ENCODE measurements around the gene LRRFIP2. TPM values are rescaled to one million over a fixed set of nuclear protein-coding genes. Genes with fewer than 3 reads are reported as not detected.
A peak's percentile ranks its signal among the peaks of the same experiment; 100 is the strongest.
"Not testable (repeated sequence)": the region's sequence is repeated elsewhere in the genome, so short reads cannot be mapped to it uniquely, and the experiment has no call there.

Gene LRRFIP2
- total RNA-seq, 1 donor from 2014 or later, result 60.1 TPM

DNA sequence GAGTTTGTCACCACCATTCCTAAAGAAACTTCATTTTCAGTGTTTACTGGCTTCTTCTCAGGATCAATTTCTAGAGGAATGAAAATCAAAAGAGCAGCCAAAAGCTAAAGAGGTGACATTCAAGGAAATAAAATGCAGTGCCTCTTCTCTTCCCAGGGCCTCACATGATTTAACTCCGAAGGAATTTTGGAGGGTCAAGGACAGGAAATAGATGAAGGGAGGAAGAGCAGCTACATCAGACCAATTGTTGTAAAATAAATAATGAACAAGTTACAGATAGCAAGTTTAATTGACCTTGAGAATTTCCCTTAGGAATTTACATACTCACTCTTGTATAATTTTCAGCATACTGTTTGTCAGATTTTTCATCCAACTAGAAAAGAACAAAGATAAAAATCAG, 78.1 kb downstream of the LRRFIP2 start:
- DNase-seq (ENCODE audit: low spot score) (no peak), ATAC-seq (no peak)
- intact Hi-C loops (cut with DNase I), result no loop called here

DNA sequence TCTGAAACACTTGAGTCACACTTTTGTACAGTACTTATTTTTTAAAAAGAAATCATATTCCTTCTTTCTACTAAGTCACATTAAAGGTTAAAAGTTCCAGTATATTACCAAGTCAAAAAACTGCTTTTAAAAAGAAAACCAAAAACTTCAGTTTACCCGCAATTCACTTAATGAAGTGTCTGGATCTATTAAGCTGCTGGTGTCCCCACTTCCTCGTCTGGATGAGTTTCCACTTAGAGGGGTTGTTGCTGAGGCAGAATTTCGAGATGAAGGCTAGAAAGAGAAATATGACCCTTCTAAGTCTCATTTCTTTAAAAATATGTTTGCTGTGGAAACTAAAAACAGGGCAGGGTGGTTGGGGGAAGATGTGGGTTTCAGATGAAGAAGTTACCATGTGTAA, 79.7 kb downstream of the LRRFIP2 start:
- intact Hi-C loops (cut with DNase I), result no loop called here
- DNase-seq (ENCODE audit: low spot score) (no peak), ATAC-seq (no peak)

DNA sequence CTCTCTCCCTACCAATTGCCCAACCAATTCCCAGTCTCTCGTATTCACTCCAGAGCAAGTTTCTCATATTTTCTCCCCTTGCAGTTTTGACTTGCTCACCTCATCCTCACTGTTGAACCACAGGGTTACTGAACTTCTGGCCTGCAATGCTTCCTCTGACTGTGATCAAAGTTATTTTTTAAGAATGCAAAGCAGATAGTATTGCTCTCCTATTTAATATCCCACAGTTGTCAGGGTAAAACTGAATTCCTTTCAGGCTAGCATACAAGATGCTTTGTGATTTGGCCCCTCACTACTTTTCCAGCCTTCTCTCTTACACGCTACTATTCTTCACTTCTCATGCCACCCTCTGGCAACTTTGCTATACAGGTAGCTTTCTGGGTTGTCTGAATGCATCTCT, 80.9 kb downstream of the LRRFIP2 start:
- DNase-seq (ENCODE audit: low spot score), result no peak
- intact Hi-C loops (cut with DNase I), result no loop called here
- ATAC-seq, result no peak

DNA sequence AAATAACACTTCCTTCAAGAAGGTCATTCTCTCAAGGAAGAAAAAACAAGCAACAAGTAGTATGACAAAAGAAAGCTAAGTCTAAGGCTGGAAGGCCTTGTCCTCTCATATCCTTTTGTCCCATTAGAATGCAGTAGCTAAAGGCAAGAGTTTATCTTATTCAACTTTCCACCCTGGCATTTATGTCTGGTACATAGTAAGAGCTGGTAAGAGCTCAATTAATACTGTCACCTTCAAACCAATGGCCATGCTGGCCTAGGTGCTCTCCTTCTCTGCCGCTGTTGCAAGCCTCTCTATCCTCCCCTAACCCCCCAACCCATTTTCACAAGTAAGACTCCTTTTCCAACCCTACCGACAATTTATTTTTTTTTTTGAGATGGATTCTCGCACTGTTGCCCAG, 81.9 kb downstream of the LRRFIP2 start:
- ATAC-seq, result no peak
- no peak for DNase-seq (ENCODE audit: low spot score)
- intact Hi-C loops (cut with DNase I), result no loop called here

DNA sequence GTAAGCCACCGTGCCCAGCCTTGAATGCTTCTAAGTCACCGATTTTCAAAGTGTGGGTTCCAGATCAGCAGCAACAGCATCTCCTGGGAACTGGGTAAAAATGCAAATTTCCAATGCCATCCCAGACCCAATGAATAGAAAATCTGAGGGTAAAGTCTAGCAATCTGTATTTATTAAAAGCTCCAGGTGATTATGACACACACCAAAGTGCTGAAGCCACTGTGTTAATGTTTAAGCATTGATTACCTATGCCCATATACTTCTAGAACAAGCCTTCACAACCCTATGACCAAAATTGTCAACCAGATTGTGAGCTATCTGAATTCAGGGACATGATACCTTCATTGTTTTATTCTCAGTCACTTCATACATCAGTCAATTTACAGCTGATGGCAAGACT, 86.5 kb downstream of the LRRFIP2 start:
- intact Hi-C loops (cut with DNase I), result no loop called here
- DNase-seq (ENCODE audit: low spot score), result no peak

DNA sequence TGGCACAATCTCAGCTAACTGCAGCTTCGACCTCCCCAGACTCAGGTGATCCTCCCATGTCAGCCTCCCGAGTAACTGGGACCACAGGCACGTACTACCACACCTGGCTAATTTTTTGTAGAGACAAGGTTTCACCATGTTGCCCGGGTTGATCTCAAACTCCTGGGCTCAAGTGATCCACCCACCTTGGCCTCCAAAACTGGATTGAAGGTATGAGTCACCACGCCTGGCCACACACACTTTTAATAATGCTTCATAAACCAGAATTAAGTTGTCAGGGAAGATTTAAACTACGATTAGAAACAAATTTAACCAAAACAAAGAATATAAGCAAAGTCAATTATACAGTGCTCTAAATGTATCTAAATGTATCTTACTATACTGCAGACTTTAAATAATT, 87.5 kb downstream of the LRRFIP2 start:
- ATAC-seq, result no peak
- intact Hi-C loops (cut with DNase I), result no loop called here
- no peak for DNase-seq (ENCODE audit: low spot score)

More for the DNA sequence above, 86.5 kb downstream of the LRRFIP2 start:
- ATAC-seq, result no peak

DNA sequence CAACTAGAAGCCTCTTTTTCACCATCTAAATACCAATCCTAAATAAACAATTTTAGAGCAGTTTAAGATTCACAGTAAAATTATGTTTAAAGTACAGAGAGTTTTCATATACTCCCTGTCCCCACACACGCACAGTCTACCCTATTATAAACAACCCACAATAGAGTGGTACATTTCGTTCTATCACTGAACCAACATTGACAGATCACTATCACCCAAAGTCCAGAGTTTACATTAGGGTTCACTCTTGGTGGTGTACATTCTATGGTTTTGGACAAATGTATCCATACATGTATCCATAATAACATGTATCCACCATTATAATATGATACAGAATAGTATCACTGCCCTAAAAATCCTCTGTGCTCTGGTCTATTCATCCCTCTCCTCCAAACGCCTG, 92.1 kb downstream of the LRRFIP2 start:
- intact Hi-C loops (cut with DNase I), result no loop called here
- ATAC-seq (no peak), DNase-seq (ENCODE audit: low spot score) (no peak)

DNA sequence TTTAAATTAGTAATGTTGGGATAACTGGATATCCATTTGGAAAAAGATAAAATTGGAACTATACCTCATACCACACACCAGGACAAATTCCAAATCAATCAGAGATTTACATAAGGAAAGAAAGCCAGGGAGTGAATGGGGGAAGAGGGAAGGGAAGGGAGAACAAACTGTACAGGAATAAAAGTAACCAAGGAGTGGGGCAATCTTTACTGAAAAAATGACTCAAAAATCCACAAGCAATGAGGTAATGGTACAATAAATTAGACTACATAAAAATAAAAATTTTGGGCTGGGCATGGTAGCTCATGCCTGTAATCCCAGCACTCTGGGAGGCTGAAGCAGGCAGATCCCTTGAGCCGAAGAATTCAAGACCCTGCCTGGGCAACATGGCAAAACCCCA, 98.4 kb downstream of the LRRFIP2 start:
- ATAC-seq (no peak), DNase-seq (ENCODE audit: low spot score) (no peak)
- intact Hi-C loops (cut with DNase I), result no loop called here

DNA sequence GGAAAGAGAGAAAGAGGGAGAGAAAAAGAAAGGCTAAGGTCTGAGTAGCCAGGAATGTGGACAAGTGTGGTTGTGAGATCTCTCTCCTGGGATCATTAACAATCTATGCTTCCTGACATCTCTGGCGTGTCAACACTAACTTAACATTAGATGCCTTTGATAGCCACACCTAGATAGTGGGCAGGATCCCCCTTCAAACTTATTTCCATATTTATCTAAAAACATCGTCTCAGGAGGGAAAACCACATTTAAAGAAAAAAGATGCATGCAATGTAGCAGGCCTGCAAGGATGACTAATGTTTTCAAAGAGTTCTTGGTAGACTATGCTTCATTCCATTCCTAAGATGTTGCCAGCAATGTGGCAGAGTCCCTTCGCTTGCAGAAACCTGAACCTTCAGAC, 100.2 kb downstream of the LRRFIP2 start:
- intact Hi-C loops (cut with DNase I), result no loop called here
- ATAC-seq (no peak), DNase-seq (ENCODE audit: low spot score) (no peak)

DNA sequence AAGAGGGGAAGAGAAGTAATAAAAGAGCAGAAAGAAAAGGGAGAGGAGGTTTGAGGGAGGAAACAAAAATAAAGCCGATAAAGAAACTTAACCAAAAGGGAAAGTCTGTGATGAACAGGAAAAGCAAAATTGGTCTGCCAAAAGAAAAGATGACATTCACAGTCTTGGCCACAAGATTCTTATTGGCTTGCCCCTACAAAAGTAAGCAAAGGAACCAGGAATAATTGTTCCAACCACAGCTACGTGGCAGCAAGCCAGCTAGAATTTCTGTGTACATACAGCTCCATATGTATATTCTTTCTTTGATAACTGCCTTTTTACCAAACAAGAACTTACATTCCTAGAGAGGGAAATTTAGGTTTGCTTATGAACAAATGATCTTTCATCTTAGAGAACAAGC, 101.5 kb downstream of the LRRFIP2 start:
- DNase-seq (ENCODE audit: low spot score) (no peak), ATAC-seq (no peak)
- intact Hi-C loops (cut with DNase I), result no loop called here

DNA sequence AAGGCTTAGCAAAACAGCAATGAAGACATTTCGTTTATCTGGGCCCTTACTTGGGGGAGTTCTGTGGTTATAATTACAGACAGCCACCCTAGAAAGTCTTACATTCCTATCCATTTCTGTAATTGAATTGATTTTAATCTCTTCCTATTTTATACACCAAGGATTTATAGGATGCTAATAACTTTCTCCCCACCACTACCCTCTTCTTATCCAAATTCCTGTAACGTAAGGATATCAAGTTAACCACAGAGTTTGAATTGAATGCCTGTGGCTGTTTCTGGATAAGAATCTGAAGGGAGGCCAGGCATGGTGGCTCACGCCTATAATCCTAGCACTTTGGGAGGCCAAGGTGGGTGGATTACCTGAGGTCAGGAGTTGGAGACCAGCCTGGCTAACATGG, 102.5 kb downstream of the LRRFIP2 start:
- intact Hi-C loops (cut with DNase I), result no loop called here
- no peak for DNase-seq (ENCODE audit: low spot score)
- ATAC-seq, result no peak

DNA sequence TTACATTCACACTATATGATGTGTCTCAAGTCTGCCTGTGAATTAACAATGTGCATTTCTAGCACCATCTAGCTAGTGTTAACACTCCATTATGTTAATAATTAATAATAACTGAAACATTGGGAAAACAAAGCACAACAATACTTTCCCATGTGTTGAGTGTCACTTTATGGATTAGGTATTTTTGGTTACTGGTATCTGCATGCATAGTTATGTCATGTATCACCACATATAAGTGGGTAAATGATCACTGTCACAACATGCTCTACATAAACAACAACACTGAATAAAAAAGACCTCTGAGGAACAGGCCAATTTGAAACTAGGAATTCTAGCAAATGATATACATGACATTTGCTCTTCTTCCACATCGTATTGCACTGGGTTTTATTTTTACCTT, 106.4 kb downstream of the LRRFIP2 start:
- no peak for DNase-seq (ENCODE audit: low spot score)
- ATAC-seq, result no peak
- intact Hi-C loops (cut with DNase I), result no loop called here

DNA sequence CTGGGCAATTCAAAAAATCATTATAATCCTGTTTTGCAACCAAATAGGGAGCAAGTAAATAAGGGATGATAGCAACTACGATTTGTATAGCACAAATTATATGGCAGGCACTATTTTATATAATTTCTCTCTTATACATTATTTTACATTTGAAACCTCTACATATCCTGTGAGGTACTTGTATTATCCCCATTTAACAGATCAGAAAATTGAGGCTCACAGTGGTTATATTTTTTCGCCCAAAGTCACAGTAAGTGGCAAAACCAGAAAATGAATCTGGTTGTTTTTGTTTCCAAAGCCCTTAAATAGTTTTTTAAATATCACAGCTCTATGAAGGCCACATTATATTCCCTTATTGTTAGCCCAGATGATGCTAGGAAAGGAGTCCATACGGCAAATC, 106.8 kb downstream of the LRRFIP2 start:
- DNase-seq (ENCODE audit: low spot score) (no peak), ATAC-seq (no peak)
- intact Hi-C loops (cut with DNase I), result no loop called here

DNA sequence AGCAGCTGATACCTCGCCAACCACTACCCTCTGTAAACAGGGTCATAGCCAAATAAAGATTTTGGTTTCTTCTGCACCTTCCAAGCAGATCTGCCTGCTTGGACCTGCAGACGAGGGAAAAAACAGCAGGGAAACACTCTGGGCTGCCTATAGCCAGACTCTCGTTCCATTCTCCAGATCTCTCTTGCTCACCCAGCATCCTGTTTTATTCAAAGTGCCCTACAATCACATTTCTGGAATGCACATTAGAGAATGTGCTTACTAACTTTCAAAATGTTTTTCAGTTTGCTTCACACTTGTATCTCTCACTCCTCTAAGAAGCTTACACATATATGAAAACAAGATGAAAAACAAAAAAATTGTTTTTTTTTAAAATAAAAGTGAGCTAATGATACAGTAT, 109.6 kb downstream of the LRRFIP2 start:
- ATAC-seq, result no peak
- intact Hi-C loops (cut with DNase I), result no loop called here
- no peak for DNase-seq (ENCODE audit: low spot score)

DNA sequence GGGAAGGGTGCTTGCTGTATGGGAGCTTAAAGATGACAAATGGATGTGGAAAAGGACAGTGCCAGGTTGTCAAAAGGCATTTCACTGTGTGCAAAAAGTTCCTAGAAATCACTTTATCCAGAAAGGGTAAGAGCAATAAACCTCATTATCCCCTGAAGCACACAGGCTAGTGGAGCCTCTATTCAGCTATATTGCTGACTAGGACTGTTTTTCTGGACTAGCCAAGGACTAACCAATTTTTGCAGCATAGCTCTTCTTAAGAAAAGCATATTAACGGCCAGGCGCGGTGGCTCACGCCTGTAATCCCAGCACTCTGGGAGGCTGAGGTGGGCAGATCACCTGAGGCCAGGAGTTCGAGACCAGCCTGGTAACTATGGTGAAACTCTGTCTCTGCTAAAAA, 116.3 kb downstream of the LRRFIP2 start:
- ATAC-seq (no peak), DNase-seq (ENCODE audit: low spot score) (no peak)
- intact Hi-C loops (cut with DNase I), result no loop called here

DNA sequence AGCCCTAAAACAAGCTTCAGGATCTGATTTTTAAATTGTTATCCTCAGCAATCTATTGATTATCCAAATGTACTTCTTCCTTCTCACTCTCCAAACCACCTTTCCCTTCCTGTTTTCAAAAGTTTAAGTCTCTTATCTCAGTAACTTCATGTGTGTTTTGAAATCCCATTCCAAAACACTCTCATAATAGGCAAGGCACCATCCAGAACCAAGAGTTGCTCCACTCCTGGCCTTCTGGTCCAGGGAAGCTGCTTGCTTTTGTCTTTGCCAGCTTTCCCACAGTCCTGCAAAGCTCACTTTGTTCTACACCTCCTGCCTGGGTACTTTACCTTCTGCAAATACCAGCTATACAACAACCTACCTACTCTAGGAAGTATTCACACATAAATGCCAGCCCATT, 117.6 kb downstream of the LRRFIP2 start:
- ATAC-seq (no peak), DNase-seq (ENCODE audit: low spot score) (no peak)
- intact Hi-C loops (cut with DNase I), result no loop called here

DNA sequence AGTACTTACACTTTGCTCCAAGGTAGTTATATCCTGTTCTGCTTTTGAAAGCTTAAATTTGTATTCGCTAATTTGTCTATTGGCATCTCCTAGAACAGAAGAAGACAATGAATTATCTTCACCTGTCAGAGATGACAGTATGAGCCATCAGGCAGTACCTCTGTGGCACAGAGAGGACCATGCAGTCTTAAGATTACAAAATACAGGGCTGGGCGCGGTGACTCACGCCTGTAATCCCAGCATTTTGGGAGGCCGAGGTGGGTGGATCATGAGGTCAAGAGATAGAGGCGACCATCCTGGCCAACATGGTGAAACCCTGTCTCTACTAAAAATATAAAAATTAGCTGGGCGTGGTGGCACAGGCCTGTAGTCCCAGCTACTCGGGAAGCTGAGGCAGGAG, 119.3 kb downstream of the LRRFIP2 start:
- ATAC-seq; DNase-seq (ENCODE audit: low spot score); intact Hi-C loops (cut with DNase I): not testable (repeated sequence)

DNA sequence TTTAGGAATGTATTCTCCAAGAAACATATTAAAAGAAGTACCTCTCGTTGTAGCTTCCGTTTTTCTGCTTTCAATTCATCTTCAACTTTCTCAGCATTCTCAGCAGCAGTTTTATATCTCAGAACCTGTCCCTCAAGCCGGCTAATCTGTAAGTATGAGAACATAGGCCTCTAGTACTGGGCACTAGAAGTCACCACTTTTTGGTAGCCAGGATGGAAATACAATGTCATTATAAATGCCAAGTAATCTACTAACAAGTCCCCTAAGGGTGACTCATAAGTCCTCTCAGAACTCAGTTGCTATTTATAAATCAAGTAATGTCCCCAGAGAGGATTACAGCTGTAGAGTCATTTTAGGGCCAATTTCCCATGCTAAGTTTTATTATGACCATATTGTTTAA, 120.0 kb downstream of the LRRFIP2 start:
- intact Hi-C loops (cut with DNase I), result no loop called here
- DNase-seq (ENCODE audit: low spot score) (no peak), ATAC-seq (peak; percentile 89)

DNA sequence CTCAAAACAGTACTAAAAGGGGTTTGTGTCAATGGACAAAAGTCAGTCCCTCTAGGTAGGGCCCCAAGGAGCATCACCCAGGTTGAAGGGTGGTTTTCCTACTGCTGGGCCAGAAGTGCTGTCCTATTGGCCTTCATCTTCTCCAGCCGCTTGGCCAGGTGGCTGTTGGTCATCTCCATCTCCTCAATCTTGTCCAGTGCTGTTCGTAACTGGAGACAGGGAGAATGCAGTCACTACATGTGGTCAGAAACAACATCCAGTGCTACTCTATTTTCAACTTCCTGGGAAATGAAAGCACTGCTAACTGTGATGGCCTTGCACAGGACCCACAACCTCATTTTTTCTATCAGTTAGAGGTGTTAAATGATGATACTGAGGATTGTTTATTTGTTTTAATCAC, 120.6 kb downstream of the LRRFIP2 start:
- intact Hi-C loops (cut with DNase I), result no loop called here
- ATAC-seq (peak; percentile 20), DNase-seq (ENCODE audit: low spot score) (no peak)

DNA sequence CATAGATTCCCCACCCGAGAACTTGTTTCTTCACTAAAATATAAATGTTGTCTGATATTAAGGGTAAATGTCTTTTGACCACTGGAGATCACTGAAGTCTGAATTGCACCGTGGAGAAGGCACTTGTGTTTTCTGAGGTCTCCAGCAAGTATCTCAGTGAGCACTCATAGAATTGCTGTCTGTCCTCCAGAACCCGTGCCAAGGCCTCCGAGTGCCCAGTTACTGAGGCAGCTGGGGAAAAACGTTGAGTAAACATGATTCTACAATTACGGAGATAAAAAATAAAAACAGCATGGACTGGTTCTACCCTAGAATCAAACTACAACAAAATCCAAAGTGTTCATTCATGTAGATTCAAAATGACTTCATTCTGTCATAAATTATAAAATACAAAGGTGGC, 121.0 kb downstream of the LRRFIP2 start:
- intact Hi-C loops (cut with DNase I), result no loop called here
- no peak for ATAC-seq
- no peak for DNase-seq (ENCODE audit: low spot score)

DNA sequence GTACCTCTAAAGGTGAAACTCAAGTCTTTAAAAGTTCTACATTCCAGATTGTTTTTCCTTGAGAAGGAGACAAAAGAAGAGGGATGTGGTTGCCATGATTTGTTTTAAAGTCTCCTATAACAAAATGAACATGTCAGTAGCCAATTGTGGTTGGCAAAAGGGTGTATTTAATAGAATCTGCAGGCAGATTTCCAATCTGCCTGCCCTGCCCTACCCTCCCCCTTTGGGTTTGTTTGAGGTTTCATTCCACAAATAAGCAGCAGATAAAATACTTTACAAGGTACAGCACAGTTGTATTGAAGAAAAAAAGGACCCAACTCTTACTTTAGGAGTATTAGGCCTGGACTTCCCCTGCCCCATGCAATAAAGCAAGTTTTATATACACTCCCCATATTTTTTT, 121.5 kb downstream of the LRRFIP2 start:
- DNase-seq (ENCODE audit: low spot score) (no peak), ATAC-seq (no peak)
- intact Hi-C loops (cut with DNase I), result no loop called here

DNA sequence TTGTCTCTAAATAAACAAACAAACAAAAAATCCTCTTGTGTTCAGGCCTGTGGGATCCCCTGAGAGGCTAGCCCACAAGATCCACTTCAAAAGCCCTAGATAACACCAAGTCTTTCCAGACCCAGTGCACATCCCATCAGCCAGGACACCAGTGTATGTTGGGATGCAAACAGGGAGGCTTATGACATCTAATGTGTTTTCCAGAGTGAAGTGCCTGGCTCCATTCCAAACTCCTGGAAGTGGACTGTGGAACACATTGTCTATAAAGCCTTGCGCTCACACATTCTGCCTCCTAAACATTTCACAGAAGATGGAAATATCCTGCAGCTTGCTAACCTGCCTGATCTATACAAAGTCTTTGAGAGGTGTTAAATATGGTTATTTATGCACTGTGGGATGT, 124.1 kb downstream of the LRRFIP2 start:
- ATAC-seq, result no peak
- intact Hi-C loops (cut with DNase I), result no loop called here
- no peak for DNase-seq (ENCODE audit: low spot score)
